ENCODE data around the gene TRIM71.

- TF ChIP-seq, protein P1, sequence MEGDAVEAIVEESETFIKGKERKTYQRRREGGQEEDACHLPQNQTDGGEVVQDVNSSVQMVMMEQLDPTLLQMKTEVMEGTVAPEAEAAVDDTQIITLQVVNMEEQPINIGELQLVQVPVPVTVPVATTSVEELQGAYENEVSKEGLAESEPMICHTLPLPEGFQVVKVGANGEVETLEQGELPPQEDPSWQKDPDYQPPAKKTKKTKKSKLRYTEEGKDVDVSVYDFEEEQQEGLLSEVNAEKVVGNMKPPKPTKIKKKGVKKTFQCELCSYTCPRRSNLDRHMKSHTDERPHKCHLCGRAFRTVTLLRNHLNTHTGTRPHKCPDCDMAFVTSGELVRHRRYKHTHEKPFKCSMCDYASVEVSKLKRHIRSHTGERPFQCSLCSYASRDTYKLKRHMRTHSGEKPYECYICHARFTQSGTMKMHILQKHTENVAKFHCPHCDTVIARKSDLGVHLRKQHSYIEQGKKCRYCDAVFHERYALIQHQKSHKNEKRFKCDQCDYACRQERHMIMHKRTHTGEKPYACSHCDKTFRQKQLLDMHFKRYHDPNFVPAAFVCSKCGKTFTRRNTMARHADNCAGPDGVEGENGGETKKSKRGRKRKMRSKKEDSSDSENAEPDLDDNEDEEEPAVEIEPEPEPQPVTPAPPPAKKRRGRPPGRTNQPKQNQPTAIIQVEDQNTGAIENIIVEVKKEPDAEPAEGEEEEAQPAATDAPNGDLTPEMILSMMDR (IDR thresholded peaks at IDR 0.05), result no peak
- no peak for TF ChIP-seq EZH2phosphoT487 (IDR thresholded peaks at IDR 0.05)
Observed at GRCh38 chr3:32780071-32780734, 37.6 kb upstream of the TRIM71 start.
